ENCODE data around the gene GAREM1. TPM values are rescaled to one million over a fixed set of nuclear protein-coding genes. Genes with fewer than 3 reads are reported as not detected.

The GAREM1 gene
- total and polyA plus RNA-seq, 2 of the 8 experiments (the other 6 are each of a cell fraction or from before 2014, with no cell fraction given) = 3.6 to 9.2 TPM

DNA sequence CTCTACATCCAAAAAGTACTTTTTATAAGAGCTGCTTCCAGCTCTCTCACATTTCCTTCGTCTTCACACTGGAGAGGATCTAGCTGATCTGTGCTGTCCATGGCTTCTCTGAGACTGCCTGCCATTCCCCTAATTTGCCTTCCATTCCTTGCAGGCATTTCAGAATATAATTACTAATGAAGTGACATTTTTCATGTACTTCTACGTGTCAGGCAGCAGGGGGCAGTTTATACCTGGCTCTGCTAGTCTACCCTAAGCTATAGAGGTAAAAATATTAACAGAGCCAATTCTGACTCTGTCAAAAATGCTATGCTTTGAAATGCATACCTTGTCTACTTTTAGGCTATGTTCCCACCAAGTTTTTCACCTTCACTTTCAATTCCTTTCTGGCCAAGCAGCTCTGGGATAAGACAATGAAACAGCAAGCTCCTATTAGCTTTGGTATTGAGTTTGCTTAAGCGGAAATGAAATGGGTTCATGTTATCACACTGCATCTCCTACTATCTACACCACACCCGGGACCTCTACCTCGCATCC, 198.9 kb downstream of the GAREM1 start (continued):
- TF ChIP-seq RAD21 (IDR thresholded peaks at IDR 0.05 in 1 of 2, conservative IDR thresholded peaks at IDR 0.05 in 1 of 2; ENCODE audit: low read depth in 2 of 2, low read length in 2 of 2) = peak; percentile 80 to 82

All from H1 (cell line).